ENCODE measurements around the gene NOD2.

DNA sequence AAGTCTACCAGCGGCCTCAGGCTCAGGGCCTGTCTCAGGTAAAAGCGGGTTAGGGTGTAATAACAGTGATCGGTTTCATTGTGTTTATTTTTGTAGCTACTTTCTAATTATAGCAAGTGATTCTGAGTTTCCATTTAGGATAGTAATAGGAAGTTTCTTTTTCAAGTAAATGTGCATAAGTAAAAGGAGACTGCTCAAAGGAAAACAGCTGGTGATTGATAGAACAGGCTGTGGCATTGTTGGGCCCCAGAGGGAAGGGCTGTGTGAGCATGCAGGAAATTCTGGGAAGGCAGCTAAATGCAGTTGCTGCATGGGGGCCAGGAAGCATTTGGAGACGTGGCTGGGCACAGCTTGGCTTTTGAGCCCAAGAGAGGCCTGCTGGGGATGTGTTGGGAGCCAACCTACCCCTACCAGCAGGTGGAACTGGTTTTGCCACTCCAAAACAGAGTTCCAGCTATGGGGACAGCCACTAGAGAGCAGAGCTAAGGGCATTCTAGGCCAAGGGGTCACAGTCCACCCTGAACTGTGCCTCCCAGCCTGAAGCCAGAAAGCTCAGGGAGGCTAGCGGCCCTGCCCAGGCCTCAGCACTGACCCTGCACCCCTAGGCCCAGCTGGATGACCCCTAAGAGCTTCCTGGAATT, 24.9 kb upstream of the NOD2 start:
- TF ChIP-seq, protein P1, sequence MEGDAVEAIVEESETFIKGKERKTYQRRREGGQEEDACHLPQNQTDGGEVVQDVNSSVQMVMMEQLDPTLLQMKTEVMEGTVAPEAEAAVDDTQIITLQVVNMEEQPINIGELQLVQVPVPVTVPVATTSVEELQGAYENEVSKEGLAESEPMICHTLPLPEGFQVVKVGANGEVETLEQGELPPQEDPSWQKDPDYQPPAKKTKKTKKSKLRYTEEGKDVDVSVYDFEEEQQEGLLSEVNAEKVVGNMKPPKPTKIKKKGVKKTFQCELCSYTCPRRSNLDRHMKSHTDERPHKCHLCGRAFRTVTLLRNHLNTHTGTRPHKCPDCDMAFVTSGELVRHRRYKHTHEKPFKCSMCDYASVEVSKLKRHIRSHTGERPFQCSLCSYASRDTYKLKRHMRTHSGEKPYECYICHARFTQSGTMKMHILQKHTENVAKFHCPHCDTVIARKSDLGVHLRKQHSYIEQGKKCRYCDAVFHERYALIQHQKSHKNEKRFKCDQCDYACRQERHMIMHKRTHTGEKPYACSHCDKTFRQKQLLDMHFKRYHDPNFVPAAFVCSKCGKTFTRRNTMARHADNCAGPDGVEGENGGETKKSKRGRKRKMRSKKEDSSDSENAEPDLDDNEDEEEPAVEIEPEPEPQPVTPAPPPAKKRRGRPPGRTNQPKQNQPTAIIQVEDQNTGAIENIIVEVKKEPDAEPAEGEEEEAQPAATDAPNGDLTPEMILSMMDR (IDR thresholded peaks at IDR 0.05 in 2 of 3, conservative IDR thresholded peaks at IDR 0.05 in 1 of 3; ENCODE audit: borderline replicate concordance in 1 of 3, insufficient read depth in 1 of 3, low read depth in 2 of 3, low read length in 2 of 3) = no peak
- TF ChIP-seq ZNF274 (IDR thresholded peaks at IDR 0.05; ENCODE audit: low read depth, low read length) = no peak
